ENCODE data around the gene NEURL3. TPM values are rescaled to one million over a fixed set of nuclear protein-coding genes. Genes with fewer than 3 reads are reported as not detected.

Gene NEURL3
- total RNA-seq, result not detected

GRCh38 chr2:96505231-96505889 lies at the start of gene NEURL3:
NEURL3 (minus strand) TSS chr2:96505357; CDS start chr2:96505286, 71 bp downstream.

DNA sequence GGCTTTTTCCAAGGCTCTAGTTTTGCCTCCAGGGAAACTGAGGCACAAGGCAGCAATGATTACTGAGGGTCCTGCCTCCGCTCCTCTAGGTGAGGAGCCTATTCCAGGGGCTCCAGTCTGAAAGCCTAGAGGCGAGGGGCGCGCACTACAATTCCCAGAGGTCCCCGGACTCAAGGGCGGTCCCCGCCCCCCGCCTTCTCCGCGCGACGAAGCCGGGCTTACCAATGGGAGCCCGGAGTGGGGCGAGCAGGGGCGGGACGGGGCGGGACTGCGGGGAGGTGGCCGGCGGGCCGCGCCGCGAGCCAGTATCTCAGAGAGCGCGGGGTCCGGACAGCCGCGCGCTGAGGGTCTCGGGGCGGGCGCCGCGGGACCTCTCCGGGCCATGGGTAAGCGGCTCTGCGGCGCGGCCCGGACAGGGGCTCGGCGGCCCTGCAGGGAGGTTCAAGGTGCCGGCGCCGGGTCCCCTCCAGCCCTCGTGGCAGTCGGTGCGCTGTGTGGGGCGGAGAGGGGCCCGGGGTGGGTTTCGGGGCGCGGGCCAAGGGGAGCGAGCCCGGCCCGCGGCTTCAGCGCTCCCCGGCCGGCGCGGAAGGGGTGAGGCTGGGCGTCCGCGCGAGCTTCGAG lies 31.4 kb upstream of the NEURL3 start, which contains the start of gene ARID5A:
ARID5A (plus strand) TSS at position 308 of the 621 bp plus-strand sequence; CDS start at position 383, 75 bp downstream.

Other genes starting within 250 kb of the NEURL3 start
- 26.8 TPM for gene TMEM127, start 239.4 kb downstream of the NEURL3 start, total RNA-seq
- 73.4 TPM for gene CIAO1, start 239.1 kb downstream of the NEURL3 start, total RNA-seq
- gene SNRNP200, start 199.8 kb downstream of the NEURL3 start, total RNA-seq, result 70.8 TPM
- 1.6 TPM for gene ITPRIPL1, start 180.0 kb downstream of the NEURL3 start, total RNA-seq
- gene NCAPH, start 169.6 kb downstream of the NEURL3 start, total RNA-seq, result 4.4 TPM
- 1.8 TPM for gene ARID5A, start 31.4 kb upstream of the NEURL3 start, total RNA-seq
- gene KANSL3, start 133.0 kb upstream of the NEURL3 start, total RNA-seq, result 33.7 TPM
- 0.69 TPM for gene FER1L5, start 137.4 kb upstream of the NEURL3 start, total RNA-seq
- 23.8 TPM for gene LMAN2L, start 234.7 kb upstream of the NEURL3 start, total RNA-seq

Data from diencephalon (tissue), 1 donor.